OCI-LY7 (cell line): ENCODE measurements around the gene APOL1.

Source experiments
- CTCF ChIP-seq: fragments of 200-600 bp; sonication (generic); conservative IDR thresholded peaks from 2 replicates; pipeline ENCODE4 v1.5.1; 2014; ENCODE audit warnings: mild to moderate bottlenecking, antibody characterized with exemption, low read length, moderate library complexity, mixed read lengths
- EZH2phosphoT487 ChIP-seq: fragments of 200-600 bp; sonication (generic); IDR thresholded peaks from 2 replicates; pipeline ENCODE4 v1.6.1; 2018; ENCODE audit warnings: low read depth, borderline replicate concordance, mild to moderate bottlenecking, mixed run types, antibody characterized with exemption, low read length, moderate library complexity, mixed read lengths

- no peak for TF ChIP-seq CTCF
- no peak for TF ChIP-seq EZH2phosphoT487
These were observed 44.0 kb upstream of the APOL1 start for GRCh38 chr22:36208914-36209313.
